Osteoblast (primary cell): ENCODE measurements around the gene MYO15B. TPM values are rescaled to one million over a fixed set of nuclear protein-coding genes. Genes with fewer than 3 reads are reported as not detected.
A peak's percentile ranks its signal among the peaks of the same experiment; 100 is the strongest.

ENCODE experiments used
- DNase-seq: peaks from one replicate; pipeline ENCODE4 v3.0.0; 2011; ENCODE audit warnings: low spot score, mixed read lengths; ENCODE audit not compliant: insufficient read length; ENCODE audit errors: missing footprints
- H2AFZ ChIP-seq: 2 replicates; pipeline ENCODE4 v1.6.0; 2011; ENCODE audit warnings: mild to moderate bottlenecking, low read length
- H3K27ac ChIP-seq: 2 replicates; pipeline ENCODE4 v1.5.1; 2011; ENCODE audit warnings: mild to moderate bottlenecking, low read depth, low read length, moderate library complexity
- H3K27me3 ChIP-seq: 2 replicates; pipeline ENCODE4 v1.6.0; 2012; ENCODE audit warnings: mild to moderate bottlenecking, control low read depth, inconsistent platforms, low read length, moderate library complexity; ENCODE audit not compliant: insufficient read depth
- H3K36me3 ChIP-seq: 2 replicates; pipeline ENCODE4 v1.5.1; 2011; ENCODE audit warnings: mild to moderate bottlenecking, low read length, control low read depth, moderate library complexity; ENCODE audit not compliant: insufficient read depth
- H3K4me1 ChIP-seq: 2 replicates; pipeline ENCODE4 v1.5.1; 2011; ENCODE audit warnings: mild to moderate bottlenecking, low read length, control low read depth, moderate library complexity; ENCODE audit not compliant: insufficient read depth
- H3K4me2 ChIP-seq: 2 replicates; pipeline ENCODE4 v1.6.0; 2011; ENCODE audit warnings: mild to moderate bottlenecking, low read length; ENCODE audit not compliant: insufficient read depth
- H3K4me3 ChIP-seq: fragments of 200-600 bp; sonication (generic); 3 replicates; pipeline ENCODE4 v1.5.1; 2012; ENCODE audit warnings: mild to moderate bottlenecking, low read length, inconsistent platforms; ENCODE audit not compliant: insufficient read depth
- H3K79me2 ChIP-seq: 2 replicates; pipeline ENCODE4 v1.6.0; 2012; ENCODE audit warnings: mild to moderate bottlenecking, low read length, control low read depth, inconsistent platforms; ENCODE audit not compliant: insufficient read depth
- H3K9me3 ChIP-seq: 2 replicates; pipeline ENCODE4 v1.5.1; 2011; ENCODE audit warnings: low read depth, low read length, control low read depth
- H4K20me1 ChIP-seq: 2 replicates; pipeline ENCODE4 v1.6.0; 2012; ENCODE audit warnings: mild to moderate bottlenecking, low read length, control low read depth; ENCODE audit not compliant: insufficient read depth
- total RNA-seq: library from RNA; depleted of rRNA; stranded (reverse); fragments of >200 nt; gene quantifications from 2 replicates; pipeline ENCODE4 v1.2.3, GENCODE V29; 2012
- TF ChIP-seq, protein P1 (sequence below): IDR thresholded peaks from 2 replicates; pipeline ENCODE4 v1.5.1; 2011; ENCODE audit warnings: mild to moderate bottlenecking, low read depth, low read length, moderate library complexity; ENCODE audit errors: extremely low read depth

MYO15B gene
- total RNA-seq, 1 donor: 1.4 TPM

DNA sequence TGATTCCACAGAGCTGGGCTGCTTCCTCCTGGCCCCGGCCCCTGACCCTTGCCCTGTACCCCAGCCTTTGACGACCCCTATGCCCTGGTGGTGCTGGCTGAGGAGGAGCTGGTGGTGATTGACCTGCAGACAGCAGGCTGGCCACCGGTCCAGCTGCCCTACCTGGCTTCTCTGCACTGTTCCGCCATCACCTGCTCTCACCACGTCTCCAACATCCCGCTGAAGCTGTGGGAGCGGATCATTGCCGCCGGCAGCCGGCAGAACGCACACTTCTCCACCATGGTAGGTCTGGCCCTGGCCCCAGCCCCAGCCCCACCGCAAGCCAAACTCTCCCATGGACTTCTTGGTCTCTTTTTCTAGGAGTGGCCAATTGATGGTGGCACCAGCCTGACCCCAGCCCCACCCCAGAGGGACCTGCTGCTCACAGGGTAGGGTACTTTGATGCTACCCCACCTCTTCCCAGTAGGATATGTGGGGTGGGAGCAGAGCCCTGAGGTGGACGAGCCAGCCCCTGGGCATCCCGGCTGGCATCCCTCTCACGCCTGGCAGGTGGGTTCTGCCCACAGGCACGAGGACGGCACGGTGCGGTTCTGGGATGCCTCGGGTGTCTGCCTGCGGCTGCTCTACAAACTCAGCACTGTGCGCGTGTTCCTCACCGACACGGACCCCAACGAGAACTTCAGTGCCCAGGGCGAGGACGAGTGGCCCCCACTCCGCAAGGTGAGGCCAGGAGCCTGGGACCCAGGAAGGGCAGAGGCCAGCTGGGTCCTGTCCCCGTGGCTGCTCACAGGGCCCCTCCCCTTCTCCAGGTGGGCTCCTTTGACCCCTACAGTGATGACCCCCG is 19.0 kb upstream of the MYO15B start:
- H4K20me1 ChIP-seq: no peaks in the 10 kb centered on the region
- no peaks in the 10 kb centered on the region for H3K27me3 ChIP-seq
- no peaks in the 10 kb centered on the region for H3K79me2 ChIP-seq
- H3K9me3 ChIP-seq: no peaks in the 10 kb centered on the region
- H3K4me3 ChIP-seq: no peak overlapping the region
- no peak overlapping the region for H3K27ac ChIP-seq
- H3K4me2 ChIP-seq: no peak overlapping the region
- H2AFZ ChIP-seq: no peak overlapping the region
- H3K36me3 ChIP-seq: no peaks in the 10 kb centered on the region
- TF ChIP-seq, protein P1, sequence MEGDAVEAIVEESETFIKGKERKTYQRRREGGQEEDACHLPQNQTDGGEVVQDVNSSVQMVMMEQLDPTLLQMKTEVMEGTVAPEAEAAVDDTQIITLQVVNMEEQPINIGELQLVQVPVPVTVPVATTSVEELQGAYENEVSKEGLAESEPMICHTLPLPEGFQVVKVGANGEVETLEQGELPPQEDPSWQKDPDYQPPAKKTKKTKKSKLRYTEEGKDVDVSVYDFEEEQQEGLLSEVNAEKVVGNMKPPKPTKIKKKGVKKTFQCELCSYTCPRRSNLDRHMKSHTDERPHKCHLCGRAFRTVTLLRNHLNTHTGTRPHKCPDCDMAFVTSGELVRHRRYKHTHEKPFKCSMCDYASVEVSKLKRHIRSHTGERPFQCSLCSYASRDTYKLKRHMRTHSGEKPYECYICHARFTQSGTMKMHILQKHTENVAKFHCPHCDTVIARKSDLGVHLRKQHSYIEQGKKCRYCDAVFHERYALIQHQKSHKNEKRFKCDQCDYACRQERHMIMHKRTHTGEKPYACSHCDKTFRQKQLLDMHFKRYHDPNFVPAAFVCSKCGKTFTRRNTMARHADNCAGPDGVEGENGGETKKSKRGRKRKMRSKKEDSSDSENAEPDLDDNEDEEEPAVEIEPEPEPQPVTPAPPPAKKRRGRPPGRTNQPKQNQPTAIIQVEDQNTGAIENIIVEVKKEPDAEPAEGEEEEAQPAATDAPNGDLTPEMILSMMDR: no peak
- peak; percentile 74 for DNase-seq
- no peaks in the 10 kb centered on the region for H3K4me1 ChIP-seq

DNA sequence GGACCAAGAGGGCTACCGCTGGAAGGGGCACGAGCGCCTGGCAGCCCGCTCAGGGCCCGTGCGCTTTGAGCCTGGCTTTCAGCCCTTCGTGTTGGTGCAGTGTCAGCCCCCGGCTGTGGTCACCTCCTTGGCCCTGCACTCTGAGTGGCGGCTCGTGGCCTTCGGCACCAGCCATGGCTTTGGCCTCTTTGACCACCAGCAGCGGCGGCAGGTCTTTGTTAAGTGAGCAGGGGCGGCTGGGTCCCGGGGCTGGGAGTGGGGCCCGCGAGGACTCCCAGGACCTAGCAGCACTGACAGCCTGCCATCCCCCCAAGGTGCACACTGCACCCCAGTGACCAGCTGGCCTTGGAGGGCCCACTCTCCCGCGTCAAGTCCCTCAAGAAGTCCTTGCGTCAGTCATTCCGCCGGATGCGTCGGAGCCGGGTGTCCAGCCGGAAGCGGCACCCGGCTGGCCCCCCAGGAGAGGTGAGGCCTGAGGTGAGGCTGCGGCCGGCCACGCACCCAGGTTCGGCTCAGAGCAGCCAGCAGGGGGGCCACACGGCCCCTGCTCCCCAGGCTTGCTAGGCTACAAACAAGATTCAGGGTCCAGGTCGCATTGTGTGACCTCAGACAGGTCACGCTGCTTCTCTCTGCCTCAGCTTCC is 17.4 kb upstream of the MYO15B start:
- Histone ChIP-seq H3K4me1 (no peaks in the 10 kb centered on the region), H3K27me3 (no peaks in the 10 kb centered on the region), H4K20me1 (no peaks in the 10 kb centered on the region), H2AFZ (no peak overlapping the region), H3K4me2 (no peak overlapping the region), H3K4me3 (no peak overlapping the region), H3K36me3 (no peaks in the 10 kb centered on the region), H3K9me3 (no peaks in the 10 kb centered on the region), H3K27ac (no peak overlapping the region), H3K79me2 (no peaks in the 10 kb centered on the region)
- TF ChIP-seq, protein P1: no peak
- no peak for DNase-seq

DNA sequence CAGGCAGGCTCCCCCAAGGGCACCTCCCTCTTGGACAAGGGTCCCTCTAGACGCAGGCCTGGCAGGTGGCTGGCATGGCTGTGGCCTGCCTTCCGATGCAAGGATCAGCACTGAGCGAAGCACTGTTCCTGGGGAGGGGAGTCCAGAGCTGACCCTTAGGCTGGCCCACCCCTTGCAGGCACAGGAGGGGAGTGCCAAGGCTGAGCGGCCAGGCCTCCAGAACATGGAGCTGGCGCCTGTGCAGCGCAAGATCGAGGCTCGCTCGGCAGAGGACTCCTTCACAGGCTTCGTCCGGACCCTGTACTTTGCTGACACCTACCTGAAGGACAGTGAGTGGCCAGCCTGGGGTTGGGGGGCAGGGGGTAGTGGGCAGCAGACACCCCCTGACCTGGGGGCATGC is 16.8 kb upstream of the MYO15B start:
- Histone ChIP-seq H3K27me3 (no peaks in the 10 kb centered on the region), H4K20me1 (no peaks in the 10 kb centered on the region), H3K79me2 (no peaks in the 10 kb centered on the region), H3K4me1 (no peaks in the 10 kb centered on the region), H3K9me3 (no peaks in the 10 kb centered on the region), H2AFZ (no peak overlapping the region), H3K4me2 (no peak overlapping the region), H3K36me3 (no peaks in the 10 kb centered on the region), H3K4me3 (no peak overlapping the region), H3K27ac (no peak overlapping the region)
- DNase-seq: peak; percentile 79
- TF ChIP-seq, protein P1: no peak

DNA sequence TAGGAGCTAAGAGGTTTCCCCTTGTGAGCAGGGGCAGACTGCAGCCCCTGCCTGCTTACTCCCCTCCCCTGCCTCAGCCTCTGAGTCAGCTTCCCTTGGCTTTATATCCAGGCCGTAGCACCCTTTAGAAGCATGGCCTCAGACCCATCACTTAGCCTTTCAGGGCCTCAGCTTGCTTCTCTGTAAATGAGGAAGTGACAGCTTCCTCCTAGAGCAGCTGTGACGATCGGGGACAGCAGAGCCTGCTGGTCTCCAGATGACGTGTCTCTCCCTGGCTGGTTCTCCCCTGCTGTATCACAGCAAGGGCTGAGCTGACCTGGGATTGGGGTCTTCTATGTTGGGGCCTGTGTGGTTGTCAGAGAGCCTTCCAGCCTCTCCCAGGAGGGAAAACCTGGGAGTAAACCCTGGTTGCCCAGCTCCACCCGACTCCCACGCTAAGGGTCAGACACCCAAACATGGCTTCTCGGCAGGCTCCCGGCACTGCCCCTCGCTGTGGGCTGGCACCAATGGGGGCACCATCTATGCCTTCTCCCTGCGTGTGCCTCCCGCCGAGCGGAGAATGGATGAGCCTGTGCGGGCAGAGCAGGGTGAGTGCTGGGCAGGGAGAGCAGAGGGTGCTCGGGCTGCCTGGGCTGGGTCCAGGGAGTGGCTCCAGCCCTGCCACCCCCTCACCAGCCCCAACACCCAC is 16.3 kb upstream of the MYO15B start:
- Histone ChIP-seq H3K27ac (no peak overlapping the region), H3K4me3 (no peak overlapping the region), H3K27me3 (no peaks in the 10 kb centered on the region), H3K9me3 (no peaks in the 10 kb centered on the region), H3K4me2 (no peak overlapping the region), H4K20me1 (no peaks in the 10 kb centered on the region), H2AFZ (no peak overlapping the region), H3K4me1 (no peaks in the 10 kb centered on the region), H3K79me2 (no peaks in the 10 kb centered on the region), H3K36me3 (no peaks in the 10 kb centered on the region)
- TF ChIP-seq, protein P1: no peak
- DNase-seq: peak; percentile 82
